PC-3 (cell line): ENCODE measurements around the gene SPAG6.

Experiments used
- CTCF ChIP-seq: fragments of 300-600 bp; sonication (generic); conservative IDR thresholded peaks from 2 replicates; pipeline ENCODE4 v1.5.1; 2017; ENCODE audit warnings: antibody characterized with exemption, low read depth, mild to moderate bottlenecking, low read length
- EZH2 ChIP-seq: fragments of 300-600 bp; sonication (generic); IDR thresholded peaks from one replicate; pipeline ENCODE4 v1.6.1; 2017; ENCODE audit warnings: antibody characterized with exemption, mild to moderate bottlenecking, low read length; ENCODE audit not compliant: unreplicated experiment
- EZH2phosphoT487 ChIP-seq: fragments of 300-600 bp; sonication (generic); IDR thresholded peaks from 2 replicates; pipeline ENCODE4 v1.6.1; 2018; ENCODE audit warnings: mild to moderate bottlenecking, antibody characterized with exemption, low read length, borderline replicate concordance

GRCh38 chr10:22445495-22445894, 100.2 kb downstream of the SPAG6 start:
- no peak for TF ChIP-seq EZH2
- no peak for TF ChIP-seq CTCF
- TF ChIP-seq EZH2phosphoT487: no peak
